ENCODE results near the gene RPL3. TPM values are rescaled to one million over a fixed set of nuclear protein-coding genes. Genes with fewer than 3 reads are reported as not detected.
"Not testable (repeated sequence)": the region's sequence is repeated elsewhere in the genome, so short reads cannot be mapped to it uniquely, and the experiment has no call there.

The RPL3 gene
- total and polyA plus RNA-seq, 4 donors = 1,521 to 2,749 (median 1,961) TPM

GRCh38 chr22:39356464-39356863 lies 37.0 kb upstream of the RPL3 start:
- Histone ChIP-seq H3K4me1 (ENCODE audit: control insufficient read depth in 5 of 5, insufficient read depth in 5 of 5, low read length in 5 of 5) (peaks cover 0 to 5% (median 0%) of the 10 kb centered on the region in 5 donors), H3K4me3 (no peak overlapping the region), H3K9me3 (ENCODE audit: control insufficient read depth in 4 of 4, insufficient read depth in 3 of 4, low read length in 3 of 4) (no peaks in the 10 kb centered on the region), H3K36me3 (ENCODE audit: control insufficient read depth in 4 of 4, insufficient read depth in 4 of 4, low read length in 4 of 4) (no peaks in the 10 kb centered on the region), H3K27me3 (ENCODE audit: control insufficient read depth in 3 of 3, insufficient read depth in 3 of 3, low read length in 2 of 3) (no peaks in the 10 kb centered on the region), H3K9ac (ENCODE audit: insufficient read depth in 1 of 2, low read length in 2 of 2) (no peak overlapping the region), H3K27ac (ENCODE audit: low read depth in 1 of 2, low read length in 1 of 2) (no peak overlapping the region)
- WGBS, 2 donors = 80 to 83% methylated on average over 5 of the region's 5 CpGs
- DNase-seq (no peak), ATAC-seq (ENCODE audit: insufficient read depth, low FRiP score) (no peak)
- no peak for TF ChIP-seq CTCF (IDR thresholded peaks at IDR 0.05; ENCODE audit: control extremely low read depth, extremely low read depth)

- not testable (repeated sequence) for DNase-seq; H3K9me3 ChIP-seq (ENCODE audit: control insufficient read depth in 4 of 4, insufficient read depth in 3 of 4, low read length in 3 of 4); H3K27ac ChIP-seq (ENCODE audit: low read depth in 1 of 2, low read length in 1 of 2); H3K27me3 ChIP-seq (ENCODE audit: control insufficient read depth in 3 of 3, insufficient read depth in 3 of 3, low read length in 2 of 3); ATAC-seq (ENCODE audit: insufficient read depth, low FRiP score); H3K4me3 ChIP-seq; H3K36me3 ChIP-seq (ENCODE audit: control insufficient read depth in 4 of 4, insufficient read depth in 4 of 4, low read length in 4 of 4); H3K9ac ChIP-seq (ENCODE audit: insufficient read depth in 1 of 2, low read length in 2 of 2)
- 91 to 92% methylated on average over 13 to 14 of the region's 14 CpGs for WGBS, 2 donors
- peaks cover 0 to 11% (median under 1%) of the 10 kb centered on the region in 5 donors for H3K4me1 ChIP-seq (ENCODE audit: control insufficient read depth in 5 of 5, insufficient read depth in 5 of 5, low read length in 5 of 5)
These were observed 36.4 kb upstream of the RPL3 start for GRCh38 chr22:39355805-39356204.

- 90 to 93% methylated on average over 12 of the region's 12 CpGs for WGBS, 2 donors
- Histone ChIP-seq H3K27ac (ENCODE audit: low read depth in 1 of 2, low read length in 1 of 2) (no peak overlapping the region), H3K36me3 (ENCODE audit: control insufficient read depth in 4 of 4, insufficient read depth in 4 of 4, low read length in 4 of 4) (no peaks in the 10 kb centered on the region), H3K9ac (ENCODE audit: insufficient read depth in 1 of 2, low read length in 2 of 2) (no peak overlapping the region), H3K4me3 (no peak overlapping the region), H3K9me3 (ENCODE audit: control insufficient read depth in 4 of 4, insufficient read depth in 3 of 4, low read length in 3 of 4) (no peaks in the 10 kb centered on the region), H3K4me1 (ENCODE audit: control insufficient read depth in 5 of 5, insufficient read depth in 5 of 5, low read length in 5 of 5) (peaks cover 0 to 17% (median 6%) of the 10 kb centered on the region in 5 donors), H3K27me3 (ENCODE audit: control insufficient read depth in 3 of 3, insufficient read depth in 3 of 3, low read length in 2 of 3) (no peaks in the 10 kb centered on the region)
- DNase-seq (no peak), ATAC-seq (ENCODE audit: insufficient read depth, low FRiP score) (no peak)
- no peak for TF ChIP-seq CTCF (IDR thresholded peaks at IDR 0.05; ENCODE audit: control extremely low read depth, extremely low read depth)
These were observed 35.7 kb upstream of the RPL3 start for GRCh38 chr22:39355080-39355479.

GRCh38 chr22:39353346-39353745 lies 33.9 kb upstream of the RPL3 start:
- WGBS, 2 donors = 91 to 94% methylated on average over 9 of the region's 9 CpGs
- TF ChIP-seq CTCF (IDR thresholded peaks at IDR 0.05; ENCODE audit: control extremely low read depth, extremely low read depth) = no peak
- Histone ChIP-seq H3K4me3 (no peak overlapping the region), H3K4me1 (ENCODE audit: control insufficient read depth in 5 of 5, insufficient read depth in 5 of 5, low read length in 5 of 5) (peaks cover 0 to 22% (median 12%) of the 10 kb centered on the region in 5 donors), H3K27ac (ENCODE audit: low read depth in 1 of 2, low read length in 1 of 2) (no peak overlapping the region), H3K36me3 (ENCODE audit: control insufficient read depth in 4 of 4, insufficient read depth in 4 of 4, low read length in 4 of 4) (no peaks in the 10 kb centered on the region), H3K27me3 (ENCODE audit: control insufficient read depth in 3 of 3, insufficient read depth in 3 of 3, low read length in 2 of 3) (no peaks in the 10 kb centered on the region), H3K9me3 (ENCODE audit: control insufficient read depth in 4 of 4, insufficient read depth in 3 of 4, low read length in 3 of 4) (no peaks in the 10 kb centered on the region), H3K9ac (ENCODE audit: insufficient read depth in 1 of 2, low read length in 2 of 2) (no peak overlapping the region)
- DNase-seq (no peak), ATAC-seq (ENCODE audit: insufficient read depth, low FRiP score) (no peak)

Data from lung (tissue), 12 donors.